HG03457 (cell line): Measurements from ENCODE around the gene ZMYM4.
"Not testable (repeated sequence)": the region's sequence is repeated elsewhere in the genome, so short reads cannot be mapped to it uniquely, and the experiment has no call there.

Experiments used
- ATAC-seq: cut with Tn5 transposase; IDR thresholded peaks from one replicate; pipeline ENCODE4 v1.9.1; 2021; ENCODE audit warnings: moderate number of reproducible peaks; ENCODE audit not compliant: unreplicated experiment

Gene ZMYM4

GRCh38 chr1:35324486-35324885, 56.0 kb downstream of the ZMYM4 start:
- no peak for ATAC-seq

GRCh38 chr1:35326246-35326866, 57.8 kb downstream of the ZMYM4 start:
- ATAC-seq = no peak

GRCh38 chr1:35331618-35332017, 63.1 kb downstream of the ZMYM4 start:
- not testable (repeated sequence) for ATAC-seq

- ATAC-seq = no peak
Observed at GRCh38 chr1:35334485-35334884, 66.0 kb downstream of the ZMYM4 start.

GRCh38 chr1:35340519-35340918, 72.0 kb downstream of the ZMYM4 start:
- ATAC-seq = no peak

GRCh38 chr1:35345439-35345981, 77.0 kb downstream of the ZMYM4 start:
- ATAC-seq = no peak

GRCh38 chr1:35350872-35351271, 82.4 kb downstream of the ZMYM4 start:
- no peak for ATAC-seq

- ATAC-seq = no peak
Observed at GRCh38 chr1:35359995-35360394, 91.5 kb downstream of the ZMYM4 start.

- ATAC-seq = no peak
Observed at GRCh38 chr1:35361638-35362037, 93.1 kb downstream of the ZMYM4 start.

- no peak for ATAC-seq
Observed at GRCh38 chr1:35364741-35365140, 96.2 kb downstream of the ZMYM4 start.

GRCh38 chr1:35367914-35368313, 99.4 kb downstream of the ZMYM4 start:
- no peak for ATAC-seq

GRCh38 chr1:35369922-35370671, 101.6 kb downstream of the ZMYM4 start:
- no peak for ATAC-seq

GRCh38 chr1:35371506-35371905, 103.0 kb downstream of the ZMYM4 start:
- no peak for ATAC-seq

GRCh38 chr1:35377555-35377954, 109.0 kb downstream of the ZMYM4 start:
- ATAC-seq = no peak

- ATAC-seq = no peak
Observed at GRCh38 chr1:35379317-35380000, 111.0 kb downstream of the ZMYM4 start.

- ATAC-seq = not testable (repeated sequence)
Observed at GRCh38 chr1:35380111-35380510, 111.6 kb downstream of the ZMYM4 start.

- ATAC-seq = no peak
Observed at GRCh38 chr1:35382107-35382506, 113.6 kb downstream of the ZMYM4 start.

- ATAC-seq = no peak
Observed at GRCh38 chr1:35386290-35386689, 117.8 kb downstream of the ZMYM4 start.

GRCh38 chr1:35386959-35387358, 118.5 kb downstream of the ZMYM4 start:
- no peak for ATAC-seq

GRCh38 chr1:35390600-35391494, 122.3 kb downstream of the ZMYM4 start:
- ATAC-seq = no peak

- no peak for ATAC-seq
Observed at GRCh38 chr1:35394386-35394785, 125.9 kb downstream of the ZMYM4 start.
